Astrocyte (in vitro differentiated cells and primary cell): ENCODE measurements around the gene HMG20B. TPM values are rescaled to one million over a fixed set of nuclear protein-coding genes. Genes with fewer than 3 reads are reported as not detected.

Experiments
- DNase-seq: peaks from one replicate; pipeline ENCODE4 v3.0.0-alpha.2; 2010; ENCODE audit warnings: low read depth
- FAIRE-seq: peaks from 2 replicates; lab custom pipeline; 2011; peaks lifted over from hg19 to GRCh38; lab: Jason Lieb, UNC
- H2AFZ ChIP-seq: 2 replicates; pipeline ENCODE4 v1.6.0; 2012; ENCODE audit warnings: low read depth, low read length, inconsistent platforms
- H3K27ac ChIP-seq: 2 replicates; pipeline ENCODE4 v1.5.1; 2011; ENCODE audit warnings: low read depth, low read length, inconsistent platforms
- H3K27me3 ChIP-seq: 2 replicates; pipeline ENCODE4 v1.6.0; 2011; ENCODE audit warnings: low read length, inconsistent platforms; ENCODE audit not compliant: insufficient read depth
- H3K36me3 ChIP-seq: 2 replicates; pipeline ENCODE4 v1.5.1; 2011; ENCODE audit warnings: low read length, inconsistent platforms; ENCODE audit not compliant: insufficient read depth
- H3K4me1 ChIP-seq: 2 replicates; pipeline ENCODE4 v1.5.1; 2011; ENCODE audit warnings: low read length, inconsistent platforms; ENCODE audit not compliant: insufficient read depth
- H3K4me2 ChIP-seq: 2 replicates; pipeline ENCODE4 v1.6.0; 2012; ENCODE audit warnings: low read length, inconsistent platforms
- H3K4me3 ChIP-seq: 2 replicates; pipeline ENCODE4 v1.5.1; 2011; ENCODE audit warnings: low read depth, mild to moderate bottlenecking, low read length, inconsistent platforms; ENCODE audit not compliant: insufficient read depth
- H3K79me2 ChIP-seq: 2 replicates; pipeline ENCODE4 v1.6.0; 2012; ENCODE audit warnings: mild to moderate bottlenecking, low read length, inconsistent platforms; ENCODE audit not compliant: insufficient read depth
- H3K9ac ChIP-seq: 2 replicates; pipeline ENCODE4 v1.6.0; 2012; ENCODE audit warnings: mild to moderate bottlenecking, low read length, inconsistent platforms
- H3K9me3 ChIP-seq: 2 replicates; pipeline ENCODE4 v1.5.1; 2012; ENCODE audit warnings: low read depth, mild to moderate bottlenecking, low read length, inconsistent platforms; ENCODE audit not compliant: insufficient read depth
- H4K20me1 ChIP-seq: 2 replicates; pipeline ENCODE4 v1.6.0; 2012; ENCODE audit warnings: low read length, inconsistent platforms; ENCODE audit not compliant: insufficient read depth
- H3K27ac Mint-ChIP-seq: one replicate; pipeline ENCODE4 v1.8.0; 2021; ENCODE audit warnings: mild to moderate bottlenecking, mixed read lengths; ENCODE audit not compliant: unreplicated experiment
- H3K27me3 Mint-ChIP-seq: one replicate; pipeline ENCODE4 v1.8.0; 2021; ENCODE audit warnings: low read depth, mixed read lengths; ENCODE audit not compliant: unreplicated experiment
- H3K36me3 Mint-ChIP-seq: one replicate; pipeline ENCODE4 v1.8.0; 2021; ENCODE audit warnings: low read depth, mixed read lengths; ENCODE audit not compliant: unreplicated experiment
- H3K4me1 Mint-ChIP-seq: one replicate; pipeline ENCODE4 v1.8.0; 2021; ENCODE audit warnings: low read depth, mixed read lengths; ENCODE audit not compliant: unreplicated experiment
- H3K4me3 Mint-ChIP-seq: one replicate; pipeline ENCODE4 v1.8.0; 2021; ENCODE audit warnings: mild to moderate bottlenecking, moderate library complexity, mixed read lengths; ENCODE audit not compliant: unreplicated experiment
- H3K9me3 Mint-ChIP-seq: one replicate; pipeline ENCODE4 v1.8.0; 2021; ENCODE audit warnings: mild to moderate bottlenecking, mixed read lengths; ENCODE audit not compliant: unreplicated experiment
- CTCF ChIP-seq: IDR thresholded peaks from 2 replicates; pipeline ENCODE4 v1.5.1; 2011; ENCODE audit warnings: low read depth, mild to moderate bottlenecking, inconsistent platforms, low read length, moderate library complexity; ENCODE audit not compliant: insufficient read depth
- EZH2 ChIP-seq: IDR thresholded peaks from 2 replicates; pipeline ENCODE4 v1.6.1; 2012; ENCODE audit warnings: mild to moderate bottlenecking, low read length, inconsistent platforms; ENCODE audit not compliant: insufficient read depth
- total RNA-seq: library from RNA; stranded (reverse); gene quantifications from 2 replicates; pipeline ENCODE4 v1.2.1, GENCODE V29; 2021

The HMG20B gene
- total RNA-seq, 1 donor from 2014 or later, result 55.9 TPM

- no peak overlapping the region for H2AFZ ChIP-seq
- peaks cover 67% of the 10 kb centered on the region for H4K20me1 ChIP-seq
- H3K79me2 ChIP-seq, result peaks cover 6% of the 10 kb centered on the region
- Mint-ChIP-seq H3K36me3 (peaks cover 4% of the 10 kb centered on the region), H3K9me3 (no peaks in the 10 kb centered on the region), H3K27me3 (no peaks in the 10 kb centered on the region), H3K4me3 (no peak overlapping the region), H3K4me1 (no peaks in the 10 kb centered on the region), H3K27ac (no peak overlapping the region)
- TF ChIP-seq EZH2 (no peak), CTCF (no peak)
- H3K27ac ChIP-seq, result no peak overlapping the region
- H3K9ac ChIP-seq, result no peak overlapping the region
- no peak overlapping the region for H3K4me3 ChIP-seq
- peaks cover 3% of the 10 kb centered on the region for H3K36me3 ChIP-seq
- no peak for FAIRE-seq
- no peaks in the 10 kb centered on the region for H3K4me1 ChIP-seq
- H3K27me3 ChIP-seq, result no peaks in the 10 kb centered on the region
- H3K9me3 ChIP-seq, result no peaks in the 10 kb centered on the region
- no peak for DNase-seq
- H3K4me2 ChIP-seq, result no peak overlapping the region
These were observed 26.6 kb upstream of the HMG20B start for GRCh38 chr19:3546119-3546518.

DNA sequence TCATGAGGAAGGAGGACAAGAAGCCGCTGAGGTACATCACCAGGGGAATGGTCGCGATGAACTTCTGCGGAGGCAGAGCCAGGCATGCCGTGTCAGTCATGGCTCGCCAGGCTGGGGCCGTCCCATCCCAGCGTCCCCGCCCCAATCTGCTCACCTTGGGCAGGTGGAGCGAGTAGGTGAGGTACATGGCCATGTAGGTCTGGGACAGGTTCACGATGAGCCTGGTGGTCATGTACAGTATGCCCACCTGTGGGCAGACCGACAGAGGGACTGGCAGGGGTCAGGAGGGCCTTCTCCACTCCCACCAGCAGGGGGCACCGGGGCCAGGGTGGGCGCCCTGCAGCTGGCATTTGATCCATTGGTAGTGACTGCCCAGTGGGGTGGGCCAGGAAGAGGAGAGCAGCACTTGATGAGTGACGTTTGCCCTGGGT is 25.4 kb upstream of the HMG20B start:
- no peak overlapping the region for H3K27ac Mint-ChIP-seq
- Histone ChIP-seq H3K79me2 (peaks cover 14% of the 10 kb centered on the region), H2AFZ (no peak overlapping the region), H3K9me3 (no peaks in the 10 kb centered on the region), H3K27ac (no peak overlapping the region), H3K4me3 (no peak overlapping the region), H3K4me2 (no peak overlapping the region), H3K27me3 (no peaks in the 10 kb centered on the region), H3K9ac (no peak overlapping the region), H3K4me1 (no peaks in the 10 kb centered on the region), H3K36me3 (peaks cover 3% of the 10 kb centered on the region), H4K20me1 (peaks cover 75% of the 10 kb centered on the region)
- no peak for TF ChIP-seq EZH2
- TF ChIP-seq CTCF, result peak; percentile 37
- no peak for FAIRE-seq
- no peak overlapping the region for H3K4me3 Mint-ChIP-seq
- no peak for DNase-seq
- H3K36me3 Mint-ChIP-seq, result peaks cover 6% of the 10 kb centered on the region
- no peaks in the 10 kb centered on the region for H3K9me3 Mint-ChIP-seq
- H3K4me1 Mint-ChIP-seq, result no peaks in the 10 kb centered on the region
- no peaks in the 10 kb centered on the region for H3K27me3 Mint-ChIP-seq

GRCh38 chr19:3547767-3548282 is 24.9 kb upstream of the HMG20B start:
- Histone ChIP-seq H3K4me2 (no peak overlapping the region), H3K27me3 (no peaks in the 10 kb centered on the region), H3K4me3 (no peak overlapping the region), H3K79me2 (peaks cover 19% of the 10 kb centered on the region), H3K4me1 (peaks cover 2% of the 10 kb centered on the region), H3K27ac (no peak overlapping the region), H2AFZ (no peak overlapping the region), H3K9me3 (no peaks in the 10 kb centered on the region), H4K20me1 (peaks cover 77% of the 10 kb centered on the region), H3K9ac (no peak overlapping the region), H3K36me3 (peaks cover 3% of the 10 kb centered on the region)
- FAIRE-seq (no peak), DNase-seq (no peak)
- Mint-ChIP-seq H3K36me3 (peaks cover 6% of the 10 kb centered on the region), H3K27me3 (no peaks in the 10 kb centered on the region), H3K4me3 (no peak overlapping the region), H3K27ac (no peak overlapping the region), H3K9me3 (no peaks in the 10 kb centered on the region), H3K4me1 (peaks cover 2% of the 10 kb centered on the region)
- TF ChIP-seq CTCF (no peak), EZH2 (no peak)
